Measurements from ENCODE around the gene SORD. TPM values are rescaled to one million over a fixed set of nuclear protein-coding genes. Genes with fewer than 3 reads are reported as not detected.

Gene SORD
- total RNA-seq, 1 donor, result 17.7 TPM

DNA sequence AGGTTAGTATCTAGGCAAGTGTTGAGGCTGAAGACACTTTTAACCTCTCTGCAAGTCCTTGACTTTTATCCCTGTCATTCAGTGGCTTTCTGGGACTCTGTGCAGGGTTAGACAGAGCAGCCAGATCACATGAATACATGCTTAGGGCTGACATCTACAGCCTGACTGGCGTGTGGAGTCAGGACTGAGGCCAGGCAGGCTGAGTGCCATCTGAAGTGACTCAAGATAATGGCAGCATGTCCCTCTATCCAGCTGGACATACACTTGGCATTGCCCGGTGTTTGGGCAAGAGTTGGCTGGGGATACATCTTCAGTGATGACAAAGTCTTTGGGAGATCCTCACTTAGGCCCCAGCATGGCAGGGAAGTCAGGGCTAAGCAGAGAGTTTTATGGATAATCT is 68.6 kb downstream of the SORD start:
- H3K4me3 ChIP-seq (ENCODE audit: low read depth, low read length), result no peak overlapping the region
- TF ChIP-seq, protein P1, sequence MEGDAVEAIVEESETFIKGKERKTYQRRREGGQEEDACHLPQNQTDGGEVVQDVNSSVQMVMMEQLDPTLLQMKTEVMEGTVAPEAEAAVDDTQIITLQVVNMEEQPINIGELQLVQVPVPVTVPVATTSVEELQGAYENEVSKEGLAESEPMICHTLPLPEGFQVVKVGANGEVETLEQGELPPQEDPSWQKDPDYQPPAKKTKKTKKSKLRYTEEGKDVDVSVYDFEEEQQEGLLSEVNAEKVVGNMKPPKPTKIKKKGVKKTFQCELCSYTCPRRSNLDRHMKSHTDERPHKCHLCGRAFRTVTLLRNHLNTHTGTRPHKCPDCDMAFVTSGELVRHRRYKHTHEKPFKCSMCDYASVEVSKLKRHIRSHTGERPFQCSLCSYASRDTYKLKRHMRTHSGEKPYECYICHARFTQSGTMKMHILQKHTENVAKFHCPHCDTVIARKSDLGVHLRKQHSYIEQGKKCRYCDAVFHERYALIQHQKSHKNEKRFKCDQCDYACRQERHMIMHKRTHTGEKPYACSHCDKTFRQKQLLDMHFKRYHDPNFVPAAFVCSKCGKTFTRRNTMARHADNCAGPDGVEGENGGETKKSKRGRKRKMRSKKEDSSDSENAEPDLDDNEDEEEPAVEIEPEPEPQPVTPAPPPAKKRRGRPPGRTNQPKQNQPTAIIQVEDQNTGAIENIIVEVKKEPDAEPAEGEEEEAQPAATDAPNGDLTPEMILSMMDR (IDR thresholded peaks at IDR 0.05; ENCODE audit: insufficient read depth, low read depth, low read length), result no peak
- no peak for DNase-seq (ENCODE audit: low read depth)

- DNase-seq (ENCODE audit: low read depth), result no peak
- TF ChIP-seq, protein P1 (IDR thresholded peaks at IDR 0.05; ENCODE audit: insufficient read depth, low read depth, low read length), result no peak
- H3K4me3 ChIP-seq (ENCODE audit: low read depth, low read length), result no peak overlapping the region
Observed at GRCh38 chr15:45093013-45093412, 70.0 kb downstream of the SORD start.

- TF ChIP-seq, protein P1 (IDR thresholded peaks at IDR 0.05; ENCODE audit: insufficient read depth, low read depth, low read length), result no peak
- H3K4me3 ChIP-seq (ENCODE audit: low read depth, low read length), result no peak overlapping the region
- no peak for DNase-seq (ENCODE audit: low read depth)
Observed at GRCh38 chr15:45093622-45094357, 70.8 kb downstream of the SORD start.

- DNase-seq (ENCODE audit: low read depth), result no peak
- H3K4me3 ChIP-seq (ENCODE audit: low read depth, low read length), result no peak overlapping the region
- TF ChIP-seq, protein P1 (IDR thresholded peaks at IDR 0.05; ENCODE audit: insufficient read depth, low read depth, low read length), result no peak
Observed at GRCh38 chr15:45094358-45094730, 71.3 kb downstream of the SORD start.

DNA sequence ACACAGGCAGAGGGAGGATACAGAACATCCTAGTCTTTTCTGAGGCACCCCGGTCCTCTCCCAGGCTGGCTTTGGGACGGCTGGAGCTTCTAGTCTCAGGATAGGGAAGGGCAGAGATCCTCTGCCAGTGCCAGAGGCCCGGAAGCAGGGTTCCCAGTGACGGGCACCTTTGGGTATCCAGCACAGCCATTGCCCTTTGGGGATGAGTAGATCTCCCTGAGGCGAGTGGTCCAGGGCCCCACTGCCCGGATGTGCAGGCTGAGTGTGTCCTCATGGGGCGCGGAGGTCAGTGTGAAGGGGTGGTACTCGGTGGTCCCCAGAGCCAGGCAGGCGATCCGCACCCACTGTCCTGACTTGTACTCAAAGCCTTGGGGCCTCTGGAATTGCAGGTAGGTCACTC is 72.7 kb downstream of the SORD start:
- no peak for DNase-seq (ENCODE audit: low read depth)
- TF ChIP-seq, protein P1 (IDR thresholded peaks at IDR 0.05; ENCODE audit: insufficient read depth, low read depth, low read length), result no peak
- H3K4me3 ChIP-seq (ENCODE audit: low read depth, low read length), result no peak overlapping the region

DNA sequence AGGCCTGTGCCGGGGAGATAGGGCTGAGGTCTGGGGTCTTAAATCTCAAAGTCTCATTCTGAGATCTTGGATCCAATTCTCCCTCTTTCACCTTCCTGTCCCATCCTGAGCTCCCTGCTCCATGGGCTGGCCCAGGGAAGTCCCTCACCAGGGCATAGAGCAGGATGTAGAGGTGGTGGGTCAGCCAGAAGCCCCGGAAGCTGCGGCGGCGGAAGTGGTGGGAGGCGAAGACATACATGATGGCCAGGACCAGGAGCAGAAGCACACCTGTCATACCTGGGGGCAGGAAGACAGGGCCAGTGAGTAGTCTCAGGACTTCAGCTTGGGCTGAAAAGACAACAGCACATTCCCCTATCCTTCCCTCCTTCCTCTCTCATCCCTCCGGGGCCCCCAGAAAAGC is 74.5 kb downstream of the SORD start:
- H3K4me3 ChIP-seq (ENCODE audit: low read depth, low read length), result no peak overlapping the region
- no peak for DNase-seq (ENCODE audit: low read depth)
- TF ChIP-seq, protein P1 (IDR thresholded peaks at IDR 0.05; ENCODE audit: insufficient read depth, low read depth, low read length), result no peak
